Activated CD4-positive, alpha-beta T cell treated with anti-CD3 and anti-CD28 coated beads, Interleukin-2, amount 50 U/mL, for 16 hours (primary cell): ENCODE results near the gene C5.
"Not testable (repeated sequence)": the region's sequence is repeated elsewhere in the genome, so short reads cannot be mapped to it uniquely, and the experiment has no call there.

ENCODE experiments used
- DNase-seq: peaks from one replicate; pipeline ENCODE4 v3.0.0-alpha.2; 2020

The C5 gene

GRCh38 chr9:121050128-121050988 is at the start of gene C5:
C5 (minus strand) TSS chr9:121050275; CDS start chr9:121050246, 29 bp downstream.
- no peak for DNase-seq

- no peak for DNase-seq
Measured at GRCh38 chr9:121098567-121099198, 48.6 kb upstream of the C5 start.

GRCh38 chr9:121095057-121095456 is 45.0 kb upstream of the C5 start:
- no peak for DNase-seq

- not testable (repeated sequence) for DNase-seq
Measured at GRCh38 chr9:121090743-121091142, 40.7 kb upstream of the C5 start.

- no peak for DNase-seq
Measured at GRCh38 chr9:121088576-121088975, 38.5 kb upstream of the C5 start.

- no peak for DNase-seq
Measured at GRCh38 chr9:121085661-121086060, 35.6 kb upstream of the C5 start.

- no peak for DNase-seq
Measured at GRCh38 chr9:121082075-121082474, 32.0 kb upstream of the C5 start.

GRCh38 chr9:121075251-121076036 is 25.4 kb upstream of the C5 start:
- DNase-seq: no peak

GRCh38 chr9:121074370-121075250 is 24.5 kb upstream of the C5 start, which contains the start of gene CNTRL:
CNTRL (plus strand) TSS chr9:121074955; CDS start chr9:121088327, 13,372 bp downstream.
- peak; percentile 95 for DNase-seq

GRCh38 chr9:121073038-121073437 is 23.0 kb upstream of the C5 start:
- DNase-seq: no peak

GRCh38 chr9:121071756-121072421 is 21.8 kb upstream of the C5 start:
- DNase-seq: peak; percentile 51

- peak; percentile 46 for DNase-seq
Measured at GRCh38 chr9:121071370-121071755, 21.3 kb upstream of the C5 start.

GRCh38 chr9:121069396-121069795 is 19.3 kb upstream of the C5 start:
- no peak for DNase-seq

GRCh38 chr9:121067640-121068039 is 17.6 kb upstream of the C5 start:
- no peak for DNase-seq

GRCh38 chr9:121066850-121067249 is 16.8 kb upstream of the C5 start:
- no peak for DNase-seq

- DNase-seq: peak; percentile 47
Measured at GRCh38 chr9:121059998-121060636, 10.0 kb upstream of the C5 start.

- no peak for DNase-seq
Measured at GRCh38 chr9:121059513-121059912, 9.4 kb upstream of the C5 start.

GRCh38 chr9:121057821-121058220 is 7.7 kb upstream of the C5 start:
- DNase-seq: no peak

- DNase-seq: no peak
Measured at GRCh38 chr9:121055642-121056143, 5.6 kb upstream of the C5 start.

GRCh38 chr9:121053544-121053943 is 3.5 kb upstream of the C5 start:
- no peak for DNase-seq

- no peak for DNase-seq
Measured at GRCh38 chr9:121048618-121049017, 1.5 kb downstream of the C5 start.
